Thymus (tissue), 11 donors: ENCODE data around the gene HSBP1. TPM values are rescaled to one million over a fixed set of nuclear protein-coding genes. Genes with fewer than 3 reads are reported as not detected.
A peak's percentile ranks its signal among the peaks of the same experiment; 100 is the strongest.

ENCODE experiments used
- DNase-seq, 9 donors: peaks; one replicate each; pipeline ENCODE4 v3.0.0-alpha.2; 2013; ENCODE audit warnings: low spot score in 9 of 9, low read depth in 6 of 9, missing footprints in 1 of 9
- H3K27ac ChIP-seq, 2 donors: one replicate each; pipeline ENCODE4 v1.5.1; 2013; ENCODE audit warnings: control low read depth in 1 of 2, low read depth in 1 of 2, low read length in 1 of 2, mild to moderate bottlenecking in 1 of 2, moderate library complexity in 1 of 2
- H3K27me3 ChIP-seq, 2 donors: one replicate each; pipeline ENCODE4 v1.5.1; 2013; ENCODE audit warnings: low read length in 1 of 2; ENCODE audit not compliant: control insufficient read depth in 2 of 2, insufficient read depth in 1 of 2
- H3K36me3 ChIP-seq, 2 donors: one replicate each; pipeline ENCODE4 v1.5.1; 2013; ENCODE audit warnings: low read length in 1 of 2, mild to moderate bottlenecking in 1 of 2, moderate library complexity in 1 of 2; ENCODE audit not compliant: control insufficient read depth in 2 of 2, insufficient read depth in 2 of 2
- H3K4me1 ChIP-seq, 2 donors: one replicate each; pipeline ENCODE4 v1.5.1; 2013; ENCODE audit warnings: low read length in 2 of 2; ENCODE audit not compliant: control insufficient read depth in 2 of 2, insufficient read depth in 2 of 2
- H3K4me3 ChIP-seq, 2 donors: one replicate each; pipeline ENCODE4 v1.5.1; 2013; ENCODE audit warnings: low read length in 2 of 2, control low read depth in 1 of 2, mild to moderate bottlenecking in 1 of 2
- H3K9me3 ChIP-seq, 2 donors: one replicate each; pipeline ENCODE4 v1.5.1; 2013; ENCODE audit warnings: low read length in 1 of 2, mild to moderate bottlenecking in 1 of 2; ENCODE audit not compliant: control insufficient read depth in 2 of 2, insufficient read depth in 1 of 2
- WGBS: extraction: QIAGEN DNeasy Blood & Tissue Kit; methylation state at CpG from one replicate; pipeline ENCODE4 v1.1.7; 2013; 5-methylcytosine and 5-hydroxymethylcytosine counted together
- polyA plus RNA-seq: library from polyadenylated mRNA; stranded (reverse); fragments of 200-250 nt; gene quantifications from one replicate; pipeline ENCODE4 v1.2.3, GENCODE V29; 2013
- total RNA-seq: library from RNA; stranded (reverse); fragments of 120-200 nt; gene quantifications from one replicate; pipeline ENCODE4 v1.2.4, GENCODE V29; 2013
- donor health status: healthy.

Gene HSBP1
- total and polyA plus RNA-seq, 2 donors = 69.0 to 78.7 TPM

- Histone ChIP-seq H3K27me3 (peaks cover 0 to 3% of the 10 kb centered on the region in 2 donors), H3K9me3 (no peaks in the 10 kb centered on the region), H3K4me3 (no peak overlapping the region), H3K36me3 (no peaks in the 10 kb centered on the region), H3K4me1 (no peaks in the 10 kb centered on the region), H3K27ac (no peak overlapping the region)
- 89% methylated on average over 9 of the region's 9 CpGs for WGBS
- DNase-seq = no peak
Observed at GRCh38 chr16:83797013-83797412, 10.8 kb upstream of the HSBP1 start.

GRCh38 chr16:83799336-83799735 is 8.4 kb upstream of the HSBP1 start:
- Histone ChIP-seq H3K4me1 (no peaks in the 10 kb centered on the region), H3K4me3 (no peak overlapping the region), H3K27ac (no peak overlapping the region), H3K9me3 (no peaks in the 10 kb centered on the region), H3K36me3 (no peaks in the 10 kb centered on the region), H3K27me3 (peaks cover 0 to 3% of the 10 kb centered on the region in 2 donors)
- DNase-seq = no peak
- 100% methylated on average over 1 of the region's 1 CpG for WGBS

- Histone ChIP-seq H3K27ac (no peak overlapping the region), H3K4me3 (no peak overlapping the region), H3K9me3 (no peaks in the 10 kb centered on the region), H3K27me3 (no peaks in the 10 kb centered on the region), H3K4me1 (peaks cover 0 to under 1% of the 10 kb centered on the region in 2 donors), H3K36me3 (no peaks in the 10 kb centered on the region)
- 76% methylated on average over 6 of the region's 6 CpGs for WGBS
- DNase-seq = no peak
Observed at GRCh38 chr16:83802135-83802534, 5.6 kb upstream of the HSBP1 start.

- Histone ChIP-seq H3K4me1 (peaks cover 3 to 5% of the 10 kb centered on the region in 2 donors), H3K27me3 (no peaks in the 10 kb centered on the region), H3K36me3 (no peaks in the 10 kb centered on the region), H3K4me3 (no peak overlapping the region), H3K9me3 (no peaks in the 10 kb centered on the region), H3K27ac (no peak overlapping the region)
- DNase-seq = no peak
- WGBS = 86% methylated on average over 11 of the region's 11 CpGs
Observed at GRCh38 chr16:83802554-83803205, 5.1 kb upstream of the HSBP1 start.

- no peak for DNase-seq
- no peak overlapping the region for H3K4me3 ChIP-seq
- no peaks in the 10 kb centered on the region for H3K36me3 ChIP-seq
- H3K27me3 ChIP-seq = no peaks in the 10 kb centered on the region
- H3K4me1 ChIP-seq = peaks cover 7 to 9% of the 10 kb centered on the region in 2 donors
- no peaks in the 10 kb centered on the region for H3K9me3 ChIP-seq
- no peak overlapping the region for H3K27ac ChIP-seq
- 94% methylated on average over 3 of the region's 3 CpGs for WGBS
Observed at GRCh38 chr16:83803811-83804210, 4.0 kb upstream of the HSBP1 start.

- Histone ChIP-seq H3K9me3 (no peaks in the 10 kb centered on the region), H3K4me3 (no peak overlapping the region), H3K27me3 (no peaks in the 10 kb centered on the region), H3K27ac (no peak overlapping the region), H3K36me3 (no peaks in the 10 kb centered on the region), H3K4me1 (peaks cover 11 to 13% of the 10 kb centered on the region in 2 donors)
- 99% methylated on average over 5 of the region's 5 CpGs for WGBS
- no peak for DNase-seq
Observed at GRCh38 chr16:83804366-83804765, 3.4 kb upstream of the HSBP1 start.

GRCh38 chr16:83806036-83806435 is 1.7 kb upstream of the HSBP1 start:
- no peaks in the 10 kb centered on the region for H3K9me3 ChIP-seq
- no peak for DNase-seq
- H3K27me3 ChIP-seq = no peaks in the 10 kb centered on the region
- peaks cover 11 to 13% of the 10 kb centered on the region in 2 donors for H3K4me1 ChIP-seq
- H3K36me3 ChIP-seq = peaks cover 0 to 4% of the 10 kb centered on the region in 2 donors
- H3K27ac ChIP-seq = peak overlapping the region in 1 of 2 donors; percentile 47
- WGBS = 13% methylated on average over 5 of the region's 5 CpGs
- no peak overlapping the region for H3K4me3 ChIP-seq

- no peak for DNase-seq
- no peaks in the 10 kb centered on the region for H3K27me3 ChIP-seq
- H3K36me3 ChIP-seq = peaks cover 0 to 9% of the 10 kb centered on the region in 2 donors
- H3K4me3 ChIP-seq = no peak overlapping the region
- no peak overlapping the region for H3K27ac ChIP-seq
- WGBS = 99% methylated on average over 6 of the region's 6 CpGs
- H3K9me3 ChIP-seq = no peaks in the 10 kb centered on the region
- H3K4me1 ChIP-seq = peaks cover 11 to 13% of the 10 kb centered on the region in 2 donors
Observed at GRCh38 chr16:83806731-83807130, 1.0 kb upstream of the HSBP1 start.

GRCh38 chr16:83807327-83807709 is 460 bp upstream of the HSBP1 start:
- peak overlapping the region in 1 of 2 donors; percentile 37 for H3K27ac ChIP-seq
- no peaks in the 10 kb centered on the region for H3K27me3 ChIP-seq
- peak overlapping the region; percentile 71 to 90 for H3K4me3 ChIP-seq
- peaks cover 0 to 13% of the 10 kb centered on the region in 2 donors for H3K36me3 ChIP-seq
- DNase-seq = no peak
- 97% methylated on average over 8 of the region's 8 CpGs for WGBS
- no peaks in the 10 kb centered on the region for H3K9me3 ChIP-seq
- peaks cover 11 to 13% of the 10 kb centered on the region in 2 donors for H3K4me1 ChIP-seq
